OCI-LY3 (cell line): Measurements from ENCODE around the gene MARK4.

ENCODE experiments used
- EZH2phosphoT487 ChIP-seq: fragments of 200-600 bp; shearing (Covaris generic); IDR thresholded peaks from 2 replicates; pipeline ENCODE4 v1.6.1; 2018; ENCODE audit warnings: antibody characterized with exemption, mixed run types, low read depth
- TF ChIP-seq, protein P1 (sequence below): fragments of 200-600, 300-600 bp; sonication (generic); IDR thresholded peaks from 2 replicates; pipeline ENCODE4 v1.5.1; 2014; ENCODE audit warnings: antibody characterized with exemption, low read length, low read depth

DNA sequence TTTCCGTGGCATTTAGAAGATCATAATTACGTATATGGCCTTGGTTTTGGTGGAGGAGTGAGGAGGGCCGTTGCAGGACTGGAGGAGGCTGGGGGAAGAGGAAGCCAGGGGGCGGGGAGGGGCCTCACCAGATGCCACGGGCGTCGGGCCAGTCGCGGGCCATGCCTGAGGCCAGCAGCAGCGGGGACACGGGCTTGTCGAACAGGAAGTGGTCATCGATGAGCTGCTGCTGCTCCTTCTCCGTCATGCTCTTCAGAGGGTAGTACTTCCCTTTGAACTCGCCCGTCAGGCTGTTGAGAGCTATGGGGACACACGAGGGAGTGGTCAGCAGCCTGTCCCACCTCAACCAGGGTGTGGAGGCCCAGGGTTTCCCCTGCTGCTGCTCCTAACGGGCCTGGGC is 60.5 kb downstream of the MARK4 start:
- TF ChIP-seq, protein P1, sequence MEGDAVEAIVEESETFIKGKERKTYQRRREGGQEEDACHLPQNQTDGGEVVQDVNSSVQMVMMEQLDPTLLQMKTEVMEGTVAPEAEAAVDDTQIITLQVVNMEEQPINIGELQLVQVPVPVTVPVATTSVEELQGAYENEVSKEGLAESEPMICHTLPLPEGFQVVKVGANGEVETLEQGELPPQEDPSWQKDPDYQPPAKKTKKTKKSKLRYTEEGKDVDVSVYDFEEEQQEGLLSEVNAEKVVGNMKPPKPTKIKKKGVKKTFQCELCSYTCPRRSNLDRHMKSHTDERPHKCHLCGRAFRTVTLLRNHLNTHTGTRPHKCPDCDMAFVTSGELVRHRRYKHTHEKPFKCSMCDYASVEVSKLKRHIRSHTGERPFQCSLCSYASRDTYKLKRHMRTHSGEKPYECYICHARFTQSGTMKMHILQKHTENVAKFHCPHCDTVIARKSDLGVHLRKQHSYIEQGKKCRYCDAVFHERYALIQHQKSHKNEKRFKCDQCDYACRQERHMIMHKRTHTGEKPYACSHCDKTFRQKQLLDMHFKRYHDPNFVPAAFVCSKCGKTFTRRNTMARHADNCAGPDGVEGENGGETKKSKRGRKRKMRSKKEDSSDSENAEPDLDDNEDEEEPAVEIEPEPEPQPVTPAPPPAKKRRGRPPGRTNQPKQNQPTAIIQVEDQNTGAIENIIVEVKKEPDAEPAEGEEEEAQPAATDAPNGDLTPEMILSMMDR = no peak
- no peak for TF ChIP-seq EZH2phosphoT487
